ENCODE data around the gene OR1E2.
"Not testable (repeated sequence)": the region's sequence is repeated elsewhere in the genome, so short reads cannot be mapped to it uniquely, and the experiment has no call there.

OR1E2 gene, protein sequence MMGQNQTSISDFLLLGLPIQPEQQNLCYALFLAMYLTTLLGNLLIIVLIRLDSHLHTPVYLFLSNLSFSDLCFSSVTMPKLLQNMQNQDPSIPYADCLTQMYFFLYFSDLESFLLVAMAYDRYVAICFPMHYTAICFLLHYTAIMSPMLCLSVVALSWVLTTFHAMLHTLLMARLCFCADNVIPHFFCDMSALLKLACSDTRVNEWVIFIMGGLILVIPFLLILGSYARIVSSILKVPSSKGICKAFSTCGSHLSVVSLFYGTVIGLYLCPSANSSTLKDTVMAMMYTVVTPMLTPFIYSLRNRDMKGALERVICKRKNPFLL

GRCh38 chr17:3433741-3434140, at the start of gene OR1E2:
TSS of gene OR1E2 (minus strand) at chr17:3433841. CDS start at chr17:3433841, 0 bp downstream.
- DNase-seq (ENCODE audit: low spot score), result no peak

DNA sequence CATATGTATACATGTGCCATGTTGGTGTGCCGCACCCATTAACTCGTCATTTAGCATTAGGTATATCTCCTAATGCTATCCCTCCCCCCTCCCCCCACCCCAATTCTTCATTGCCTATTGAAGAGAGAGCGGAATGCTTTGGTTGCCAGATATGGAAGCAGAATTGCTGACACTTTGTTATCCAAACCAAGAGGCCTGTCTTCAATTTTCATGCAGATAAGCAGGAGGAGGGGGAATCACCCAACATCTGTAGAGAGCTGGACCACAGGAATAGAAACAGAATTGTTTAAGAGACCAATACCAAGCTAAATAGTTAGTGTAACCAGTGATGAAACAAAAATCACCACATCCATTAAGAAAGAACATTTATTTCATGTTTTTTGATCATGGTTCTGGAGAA, 49.2 kb upstream of the OR1E2 start:
- DNase-seq (ENCODE audit: low spot score), result no peak

- no peak for DNase-seq (ENCODE audit: low spot score)
These were observed 46.3 kb upstream of the OR1E2 start for GRCh38 chr17:3479988-3480387.

GRCh38 chr17:3475812-3476610, 42.4 kb upstream of the OR1E2 start, which contains the start of gene ASPA:
TSS of gene ASPA (plus strand) at chr17:3475997. CDS start at chr17:3476160, 163 bp downstream.
- DNase-seq (ENCODE audit: low spot score), result no peak

DNA sequence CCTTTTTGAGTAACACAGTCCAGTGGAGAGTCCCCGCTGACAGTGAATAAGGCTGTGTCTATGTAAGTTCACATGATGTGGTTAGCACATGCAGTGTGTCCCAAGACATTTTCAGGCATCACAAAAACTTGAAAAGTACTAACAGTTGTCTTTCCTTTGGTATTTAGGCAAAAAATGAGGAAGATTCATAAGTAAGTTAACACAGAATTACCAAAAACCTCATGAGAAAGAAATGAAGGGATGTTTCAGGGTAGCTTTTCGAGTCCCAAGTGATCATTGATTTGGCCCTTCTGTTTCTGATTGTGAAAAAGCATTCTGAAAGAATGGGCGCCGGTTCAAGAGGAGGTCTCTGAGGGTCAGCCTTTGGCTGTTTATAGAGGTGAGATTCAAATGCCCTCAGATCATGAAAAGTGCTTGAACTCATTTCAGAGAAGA, 41.6 kb upstream of the OR1E2 start:
- DNase-seq (ENCODE audit: low spot score), result no peak

DNA sequence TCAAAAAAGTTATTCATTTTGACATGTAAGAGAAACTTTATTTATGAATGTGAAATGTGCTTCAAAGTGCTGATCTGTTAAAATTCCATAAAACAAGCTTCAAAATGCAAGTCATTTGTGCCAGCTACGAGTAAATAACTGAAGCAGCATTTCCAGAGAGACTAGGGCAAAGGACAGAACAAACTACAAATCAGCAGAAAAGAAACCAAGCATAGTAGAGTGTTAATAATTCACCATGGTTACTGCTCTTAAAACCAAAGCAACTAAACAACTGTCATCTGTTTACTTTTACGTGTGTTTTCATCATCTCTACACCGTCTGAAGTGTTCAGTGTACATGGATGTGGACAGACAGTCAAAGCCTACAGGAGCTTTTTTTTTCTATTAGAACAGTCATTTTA, 40.6 kb upstream of the OR1E2 start:
- DNase-seq (ENCODE audit: low spot score), result no peak

DNA sequence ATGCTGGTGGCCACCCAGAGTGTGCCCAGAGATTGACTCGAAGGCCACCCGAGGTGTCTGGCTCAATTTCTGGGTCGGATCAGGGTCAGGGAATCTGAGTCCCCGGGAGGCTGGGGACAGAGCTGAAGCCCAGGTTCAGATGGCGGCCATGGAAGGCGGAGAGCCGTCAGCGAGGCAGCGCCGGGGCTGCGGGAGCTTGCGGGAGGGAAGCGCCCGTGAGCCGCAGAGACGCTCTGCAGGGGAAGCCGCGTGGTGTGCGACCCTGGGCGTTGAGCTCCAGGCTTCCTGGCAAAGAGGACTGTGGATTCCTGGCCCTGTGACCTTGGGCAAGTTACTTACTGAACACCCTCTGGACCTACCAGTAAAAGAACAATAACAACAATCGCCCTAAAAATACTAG, 38.5 kb upstream of the OR1E2 start:
- no peak for DNase-seq (ENCODE audit: low spot score)

DNA sequence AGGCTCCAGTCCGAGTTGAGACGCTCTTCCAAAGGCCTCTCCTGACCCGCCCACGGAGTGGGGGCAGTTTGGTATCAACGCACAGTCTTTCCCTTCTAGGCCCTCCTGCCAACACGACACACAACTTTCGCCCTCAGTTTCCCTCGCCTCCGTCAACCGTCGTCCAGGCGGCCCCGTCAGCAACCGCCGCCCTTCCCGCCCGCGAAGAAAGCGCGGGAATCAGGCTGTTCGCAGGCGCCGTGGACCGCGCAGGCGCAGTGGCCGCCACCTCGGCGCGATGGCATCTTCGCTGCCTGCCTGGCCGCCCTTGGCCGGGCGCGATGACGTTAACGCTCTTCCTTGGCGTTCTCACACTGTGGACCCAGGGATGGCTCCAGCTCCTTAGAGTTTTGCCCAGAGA, 38.0 kb upstream of the OR1E2 start, which contains the start of gene SPATA22:
Gene SPATA22 (minus strand): TSS at position 221 of the 400 bp plus-strand sequence. CDS start 2,494 bp downstream, outside the sequence.
- DNase-seq (ENCODE audit: low spot score), result no peak

GRCh38 chr17:3469529-3469928, 35.9 kb upstream of the OR1E2 start:
- no peak for DNase-seq (ENCODE audit: low spot score)

DNA sequence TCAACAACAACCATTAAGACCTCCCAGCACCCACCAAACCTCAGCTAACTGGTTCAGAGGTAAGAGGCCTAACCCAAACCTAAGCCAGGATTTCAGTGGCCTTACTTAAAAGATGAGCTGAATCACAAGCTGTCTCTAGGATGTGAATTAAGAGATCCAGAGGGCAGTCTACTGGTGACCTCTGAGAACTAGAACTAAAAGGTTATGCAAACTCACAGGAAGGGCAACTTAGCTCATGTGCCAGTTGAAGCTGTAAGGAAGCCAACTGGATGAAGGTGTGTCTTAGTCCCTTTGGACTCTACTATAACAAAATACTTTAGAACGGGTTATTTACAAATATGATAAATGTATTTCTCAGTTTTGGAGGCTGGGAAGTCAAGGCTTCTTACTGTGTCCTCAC, 32.7 kb upstream of the OR1E2 start:
- not testable (repeated sequence) for DNase-seq (ENCODE audit: low spot score)

- no peak for DNase-seq (ENCODE audit: low spot score)
These were observed 14.5 kb upstream of the OR1E2 start for GRCh38 chr17:3448059-3448665.

- DNase-seq (ENCODE audit: low spot score), result no peak
These were observed 14.0 kb upstream of the OR1E2 start for GRCh38 chr17:3447625-3448024.

GRCh38 chr17:3440451-3440850, 6.8 kb upstream of the OR1E2 start:
- DNase-seq (ENCODE audit: low spot score), result no peak

- no peak for DNase-seq (ENCODE audit: low spot score)
These were observed 4.7 kb upstream of the OR1E2 start for GRCh38 chr17:3438368-3438767.

DNA sequence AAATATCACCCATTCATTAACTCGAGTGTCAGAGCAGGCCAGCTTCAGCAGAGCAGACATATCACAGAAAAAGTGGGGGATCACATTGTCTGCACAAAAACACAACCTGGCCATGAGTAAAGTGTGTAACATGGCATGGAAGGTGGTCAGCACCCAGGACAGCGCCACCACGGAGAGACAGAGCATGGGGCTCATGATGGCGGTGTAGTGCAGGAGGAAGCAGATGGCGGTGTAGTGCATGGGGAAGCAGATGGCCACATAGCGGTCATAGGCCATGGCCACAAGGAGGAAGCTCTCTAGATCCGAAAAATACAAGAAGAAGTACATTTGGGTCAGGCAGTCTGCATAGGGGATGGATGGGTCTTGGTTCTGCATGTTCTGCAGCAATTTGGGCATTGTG, 426 bp downstream of the OR1E2 start:
- not testable (repeated sequence) for DNase-seq (ENCODE audit: low spot score)

- no peak for DNase-seq (ENCODE audit: low spot score)
These were observed 15.4 kb downstream of the OR1E2 start for GRCh38 chr17:3418222-3418621.

DNA sequence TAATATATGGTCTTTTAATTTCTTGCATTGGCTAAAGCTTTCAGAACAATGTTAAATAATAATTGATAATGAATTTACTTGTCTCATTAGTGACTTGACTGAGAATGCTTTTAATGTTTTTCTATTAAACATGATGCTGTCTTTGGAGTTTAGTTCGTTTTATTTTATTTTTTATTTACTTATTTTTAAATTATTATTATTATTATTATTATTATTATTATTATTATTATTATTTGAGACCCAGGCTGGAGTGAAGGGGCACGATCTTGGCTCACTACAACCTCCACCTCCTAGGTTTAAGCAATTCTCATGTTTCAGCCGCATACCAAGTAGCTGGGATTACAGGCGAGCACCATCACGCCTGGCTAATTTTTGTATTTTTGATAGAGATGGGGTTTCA, 18.0 kb downstream of the OR1E2 start:
- no peak for DNase-seq (ENCODE audit: low spot score)

GRCh38 chr17:3412216-3412615, 21.4 kb downstream of the OR1E2 start:
- DNase-seq (ENCODE audit: low spot score), result not testable (repeated sequence)

DNA sequence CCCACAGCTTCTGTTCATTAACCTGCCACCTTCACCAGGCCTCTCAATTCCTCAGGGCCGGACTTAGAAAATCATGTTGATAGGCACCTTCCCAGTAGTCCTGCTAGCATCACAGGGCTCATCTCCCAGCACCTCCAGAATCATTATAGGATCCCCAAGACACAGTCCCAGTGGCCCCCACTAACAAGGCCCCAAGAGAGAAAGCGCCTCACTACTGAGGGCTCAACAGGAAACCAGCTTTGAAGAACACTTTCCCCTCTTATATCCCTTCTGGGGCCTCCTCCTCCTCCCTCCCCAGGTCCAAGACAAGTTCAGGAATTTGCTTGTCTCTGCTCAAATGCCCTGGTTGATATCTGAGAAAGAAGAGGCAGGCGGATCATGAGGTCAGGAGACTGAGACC, 22.6 kb downstream of the OR1E2 start, which contains the start of gene OR3A3:
Gene OR3A3 (plus strand): TSS at position 301 of the 400 bp plus-strand sequence.
- DNase-seq (ENCODE audit: low spot score), result no peak

DNA sequence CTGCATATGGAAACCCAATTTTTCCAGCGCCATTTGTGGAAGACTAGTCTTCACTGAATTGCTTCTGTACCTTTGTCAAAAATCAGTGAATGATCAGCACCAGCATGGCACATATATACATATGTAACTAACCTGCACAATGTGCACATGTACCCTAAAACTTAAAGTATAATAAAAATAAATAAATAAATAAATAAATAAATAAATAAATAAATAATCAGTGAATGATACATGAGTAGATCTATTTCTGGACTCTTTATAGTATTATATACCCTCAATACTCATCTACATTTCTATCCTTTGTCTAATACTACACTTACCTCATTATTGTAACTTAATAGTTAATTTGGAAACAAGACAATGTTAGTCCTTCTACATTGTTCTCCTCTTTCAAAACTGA, 29.8 kb downstream of the OR1E2 start:
- DNase-seq (ENCODE audit: low spot score), result not testable (repeated sequence)

GRCh38 chr17:3401786-3402185, 31.9 kb downstream of the OR1E2 start:
- no peak for DNase-seq (ENCODE audit: low spot score)

- no peak for DNase-seq (ENCODE audit: low spot score)
These were observed 33.6 kb downstream of the OR1E2 start for GRCh38 chr17:3400055-3400454.

DNA sequence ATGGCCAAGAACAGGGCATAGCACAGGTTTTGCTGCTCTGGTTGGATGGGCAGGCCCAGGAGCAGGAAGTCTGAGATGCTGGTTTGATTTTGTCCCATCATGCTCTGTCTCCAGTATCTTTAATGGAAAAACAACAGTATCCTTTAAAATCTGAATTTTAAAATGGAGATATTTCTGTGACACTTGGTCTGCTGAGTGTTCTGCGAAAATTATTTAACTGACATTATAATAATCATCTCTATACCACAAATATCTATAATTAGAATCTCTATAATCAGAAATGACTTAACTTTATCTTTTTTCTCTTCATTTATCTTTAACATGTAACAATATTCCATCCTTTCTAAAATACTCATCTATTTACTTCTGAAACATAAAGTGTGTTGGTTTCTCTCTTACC, 35.3 kb downstream of the OR1E2 start, which contains the start of gene OR1E1:
Gene OR1E1 (minus strand): TSS at position 101 of the 400 bp plus-strand sequence. CDS start 0 bp downstream, at position 101.
- no peak for DNase-seq (ENCODE audit: low spot score)

All from CD4-positive, alpha-beta T cell treated with Interleukin-2 at 100 ng/mL for 4 hours (primary cell).